IMR-90 (cell line): Measurements from ENCODE around the gene PCCB. TPM values are rescaled to one million over a fixed set of nuclear protein-coding genes. Genes with fewer than 3 reads are reported as not detected.

Source experiments
- ATAC-seq: fragments of 200-7000 bp; cut with Tn5 transposase; 2 replicates; pipeline ENCODE4 v1.9.1; 2020; ENCODE audit warnings: low read depth, mild to moderate bottlenecking, moderate library complexity
- BruUV-seq: library from RNA; stranded (reverse); fragments of 400-500 nt; replicated peaks from 2 replicates; lab custom pipeline; 2021; lab: Mats Ljungman, UMichigan
- CTCF ChIA-PET: fragments of 300-600 bp; formaldehyde crosslinking; extraction: SDS; loops from one replicate; lab custom pipeline; 2021; ENCODE audit warnings: antibody characterized with exemption; lab: Yijun Ruan, JAX
- POLR2A ChIA-PET: fragments of 300-600 bp; sonication (Branson Sonifier 250); formaldehyde crosslinking; loops from one replicate; lab custom pipeline; 2022; ENCODE audit warnings: antibody characterized with exemption; ENCODE audit not compliant: unreplicated experiment; lab: Charles Lee
- DNase-seq: peaks from one replicate; pipeline ENCODE4 v3.0.0; 2013
- H2AFZ ChIP-seq: replicated peaks from 2 replicates; pipeline ENCODE3; 2013; ENCODE audit warnings: low read length, mild to moderate bottlenecking; ENCODE audit not compliant: poor library complexity
- H2AK5ac ChIP-seq: 2 replicates; pipeline ENCODE4 v1.6.1; 2013; ENCODE audit warnings: low read depth, low read length, inconsistent platforms
- H2AK9ac ChIP-seq: replicated peaks from 2 replicates; pipeline ENCODE3; 2013; ENCODE audit warnings: mild to moderate bottlenecking, low read depth, low read length, moderate library complexity; ENCODE audit not compliant: poor library complexity
- H2BK120ac ChIP-seq: 2 replicates; pipeline ENCODE4 v1.6.1; 2013; ENCODE audit warnings: low read depth, low read length, inconsistent platforms
- H2BK15ac ChIP-seq: 3 replicates; pipeline ENCODE4 v1.6.1; 2013; ENCODE audit warnings: low read depth, low read length, inconsistent platforms
- H2BK20ac ChIP-seq: 2 replicates; pipeline ENCODE4 v1.6.1; 2013; ENCODE audit warnings: low read depth, mild to moderate bottlenecking, inconsistent platforms, low read length, moderate library complexity
- H2BK5ac ChIP-seq: 2 replicates; pipeline ENCODE4 v1.6.1; 2013; ENCODE audit warnings: mild to moderate bottlenecking, low read depth, low read length, inconsistent platforms; ENCODE audit not compliant: poor library complexity, severe bottlenecking
- H3K14ac ChIP-seq: replicated peaks from 2 replicates; pipeline ENCODE4 v1.6.1; 2013; ENCODE audit warnings: low read depth, low read length, inconsistent platforms
- H3K18ac ChIP-seq: 2 replicates; pipeline ENCODE4 v1.6.1; 2013; ENCODE audit warnings: low read depth, low read length, control low read depth
- H3K23ac ChIP-seq: 2 replicates; pipeline ENCODE4 v1.6.1; 2013; ENCODE audit warnings: low read depth, low read length, inconsistent platforms
- H3K27ac ChIP-seq: 2 replicates; pipeline ENCODE4 v1.5.1; 2013; ENCODE audit warnings: mild to moderate bottlenecking, control low read depth, low read length; ENCODE audit not compliant: insufficient read depth
- H3K27me3 ChIP-seq: 2 replicates; pipeline ENCODE4 v1.6.1; 2013; ENCODE audit warnings: low read length; ENCODE audit not compliant: control insufficient read depth, insufficient read depth
- H3K36me3 ChIP-seq: 2 replicates; pipeline ENCODE4 v1.6.1; 2013; ENCODE audit warnings: low read length, mixed read lengths; ENCODE audit not compliant: control insufficient read depth, insufficient read depth
- H3K4ac ChIP-seq: 2 replicates; pipeline ENCODE4 v1.6.1; 2013; ENCODE audit warnings: low read depth, low read length, inconsistent platforms
- H3K4me1 ChIP-seq: 2 replicates; pipeline ENCODE4 v1.6.1; 2013; ENCODE audit warnings: low read length, mixed read lengths; ENCODE audit not compliant: control insufficient read depth, insufficient read depth
- H3K4me2 ChIP-seq: 2 replicates; pipeline ENCODE4 v1.6.1; 2013; ENCODE audit warnings: low read depth, mild to moderate bottlenecking, control low read depth, low read length, moderate library complexity
- H3K4me3 ChIP-seq: 2 replicates; pipeline ENCODE4 v1.5.1; 2013; ENCODE audit warnings: low read depth, mild to moderate bottlenecking, control low read depth, low read length, moderate library complexity; ENCODE audit not compliant: insufficient read depth
- H3K56ac ChIP-seq: 2 replicates; pipeline ENCODE4 v1.6.1; 2013; ENCODE audit warnings: low read length, inconsistent platforms; ENCODE audit not compliant: insufficient read depth; ENCODE audit errors: extremely low read depth
- H3K79me1 ChIP-seq, 2 experiments: 2 replicates each; pipeline ENCODE4 v1.6.1; 2013; ENCODE audit warnings: low read length in 2 of 2, inconsistent platforms in 1 of 2, low read depth in 1 of 2
- H3K9ac ChIP-seq: 2 replicates; pipeline ENCODE4 v1.6.1; 2013; ENCODE audit warnings: low read depth, low read length, control low read depth
- H3K9me1 ChIP-seq: 2 replicates; pipeline ENCODE4 v1.6.1; 2013; ENCODE audit warnings: low read length, inconsistent platforms; ENCODE audit not compliant: insufficient read depth
- H3K9me3 ChIP-seq: 2 replicates; pipeline ENCODE4 v1.6.1; 2013; ENCODE audit warnings: low read length; ENCODE audit not compliant: control insufficient read depth, insufficient read depth
- H4K20me1 ChIP-seq: 2 replicates; pipeline ENCODE4 v1.6.1; 2013; ENCODE audit warnings: low read length, inconsistent platforms; ENCODE audit not compliant: insufficient read depth
- H4K5ac ChIP-seq: 2 replicates; pipeline ENCODE4 v1.6.1; 2013; ENCODE audit warnings: mild to moderate bottlenecking, low read depth, low read length, control low read depth
- H4K8ac ChIP-seq, 2 experiments: 2 replicates each; pipeline ENCODE4 v1.6.1; 2013; ENCODE audit warnings: low read depth in 2 of 2, low read length in 2 of 2, control low read depth in 1 of 2, inconsistent platforms in 1 of 2
- H4K91ac ChIP-seq: 2 replicates; pipeline ENCODE4 v1.6.1; 2013; ENCODE audit warnings: low read depth, low read length, inconsistent platforms; ENCODE audit not compliant: insufficient read depth
- FOS ChIP-seq: fragments of 150-350 bp; IDR thresholded peaks from 2 replicates; pipeline ENCODE4 v1.6.1; 2016; ENCODE audit warnings: low read depth, low read length
- RCOR1 ChIP-seq: IDR thresholded peaks from 2 replicates; pipeline ENCODE4 v1.6.1; 2012; ENCODE audit warnings: mild to moderate bottlenecking, low read length, improper control_type of control experiment; ENCODE audit not compliant: insufficient replicate concordance
- WGBS, 2 experiments: methylation state at CpG; one replicate each; pipeline versions ENCODE4 v1.1.5 to v1.1.7; 2013; ENCODE audit warnings: missing lambda C conversion rate in 2 of 2; ENCODE audit not compliant: insufficient read length in 1 of 2; ENCODE audit errors: extremely low coverage in 2 of 2; 5-methylcytosine and 5-hydroxymethylcytosine counted together
- dilution Hi-C: fragments of 300-500 bp; cut with HindIII; formaldehyde crosslinking; loops from one replicate; pipeline ENCODE4 v1.14.3; 2018; ENCODE audit warnings: low sequenced_read_pairs; ENCODE audit not compliant: unreplicated experiment
- in situ Hi-C: fragments of 300-500 bp; cut with MboI; formaldehyde crosslinking; loops from 3 replicates; pipeline ENCODE4 v1.14.3; 2019; ENCODE audit warnings: low sequenced_read_pairs, inconsistent platforms, mixed read lengths
- intact Hi-C: fragments of 100-400 bp; cut with micrococcal nuclease; formaldehyde crosslinking; loops from 2 replicates; pipeline ENCODE4 v1.10.0; 2022
- polyA plus RNA-seq, 3 experiments: library from polyadenylated mRNA; depleted of rRNA; stranded (reverse); fragments of >200 nt; gene quantifications; 2 replicates each; pipeline ENCODE4 v1.2.3, GENCODE V29; 2012; ENCODE audit warnings: low replicate concordance in 1 of 3
- total RNA-seq: library from RNA; depleted of rRNA; stranded (reverse); fragments of >200 nt; gene quantifications from 2 replicates; pipeline ENCODE4 v1.2.3, GENCODE V29; 2012

PCCB gene
- total and polyA plus RNA-seq, 2 of the 4 experiments (the other 2 are of a cell fraction), result 40.5 to 76.2 TPM

DNA sequence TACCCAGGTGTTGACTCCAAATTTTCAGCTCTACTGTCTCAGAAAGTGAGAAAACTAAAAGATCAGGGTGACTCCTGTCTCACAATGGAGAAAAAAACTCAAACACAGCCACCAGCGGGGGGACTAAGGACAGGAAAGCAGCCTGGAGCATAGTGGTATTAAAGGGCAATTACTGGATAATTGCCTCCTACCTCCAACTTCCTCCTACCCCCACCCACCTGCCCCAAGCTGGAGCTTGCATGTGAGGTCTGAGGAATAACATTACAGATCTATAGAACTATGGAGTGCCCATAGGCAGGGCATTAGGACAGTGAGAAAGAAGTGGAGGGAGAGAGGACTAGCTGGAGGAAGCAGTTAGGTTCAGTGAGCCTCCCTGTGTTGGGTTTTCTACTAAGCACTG lies 2.7 kb upstream of the PCCB start:
- no peak overlapping the region for H3K4ac ChIP-seq
- WGBS, 2 experiments, result no CpG with 5 or more reads among the region's 1 CpG
- no peak overlapping the region; the same call in 1 of the 2 replicates for H2BK20ac ChIP-seq
- in situ Hi-C loops, result no loop called here
- DNase-seq, result no peak
- no peak overlapping the region for H3K4me3 ChIP-seq
- no peaks in the 10 kb centered on the region for H3K27me3 ChIP-seq
- H2BK15ac ChIP-seq, result no peak overlapping the region
- no peaks in the 10 kb centered on the region for H4K20me1 ChIP-seq
- dilution Hi-C loops, result no loop called here
- no peak overlapping the region for H3K23ac ChIP-seq
- no peak for ATAC-seq
- H3K56ac ChIP-seq, result no peak overlapping the region
- peaks cover 4% of the 10 kb centered on the region; the same call in 1 of the 2 replicates for H3K4me1 ChIP-seq
- no peak overlapping the region for H2AK5ac ChIP-seq
- POLR2A ChIA-PET, result no interaction called here
- H3K14ac ChIP-seq, result no peak overlapping the region
- H4K8ac ChIP-seq, result no peak overlapping the region
- H2AK9ac ChIP-seq, result no peak overlapping the region
- no TSS peak for BruUV-seq
- H2AFZ ChIP-seq, result no peak overlapping the region
- H3K18ac ChIP-seq, result no peak overlapping the region
- H3K27ac ChIP-seq, result no peak overlapping the region
- TF ChIP-seq FOS (no peak), RCOR1 (no peak)
- intact Hi-C loops, result no loop called here
- no peaks in the 10 kb centered on the region for H3K36me3 ChIP-seq
- peaks cover 5% of the 10 kb centered on the region for H3K9me1 ChIP-seq
- H4K5ac ChIP-seq, result no peak overlapping the region
- H2BK120ac ChIP-seq, result no peak overlapping the region
- H2BK5ac ChIP-seq, result no peak overlapping the region
- H3K9ac ChIP-seq, result no peak overlapping the region
- H4K91ac ChIP-seq, result no peak overlapping the region
- CTCF ChIA-PET, result no interaction called here
- peaks cover 8 to 23% of the 10 kb centered on the region in 2 experiments; a peak in 3 of 4 replicates for H3K79me1 ChIP-seq
- H3K4me2 ChIP-seq, result no peak overlapping the region
- H3K9me3 ChIP-seq, result no peaks in the 10 kb centered on the region
